Astrocyte (in vitro differentiated cells and primary cell): ENCODE data around the gene PRRG4.

Experiments used
- CTCF ChIP-seq: IDR thresholded peaks from 2 replicates; pipeline ENCODE4 v1.5.1; 2011; ENCODE audit warnings: low read depth, mild to moderate bottlenecking, inconsistent platforms, low read length, moderate library complexity; ENCODE audit not compliant: insufficient read depth
- EZH2 ChIP-seq: IDR thresholded peaks from 2 replicates; pipeline ENCODE4 v1.6.1; 2012; ENCODE audit warnings: mild to moderate bottlenecking, low read length, inconsistent platforms; ENCODE audit not compliant: insufficient read depth

- no peak for TF ChIP-seq CTCF
- TF ChIP-seq EZH2: no peak
Observed at GRCh38 chr11:32820497-32820896, 9.2 kb upstream of the PRRG4 start.
